GM11168 (cell line): ENCODE data around the gene PDE4D.

ENCODE experiments used
- in situ Hi-C: fragments of 300-500 bp; cut with MboI; formaldehyde crosslinking; loops from one replicate; pipeline ENCODE4 v1.12.0; 2022; ENCODE audit warnings: low sequenced_read_pairs; ENCODE audit not compliant: unreplicated experiment

Gene PDE4D

GRCh38 chr5:59628062-59628828 lies 265.3 kb downstream of the PDE4D start:
- in situ Hi-C loops = no loop called here

- in situ Hi-C loops = no loop called here
Observed at GRCh38 chr5:59624898-59625297, 268.6 kb downstream of the PDE4D start.

- in situ Hi-C loops = no loop called here
Observed at GRCh38 chr5:59622848-59623247, 270.7 kb downstream of the PDE4D start.

- in situ Hi-C loops = no loop called here
Observed at GRCh38 chr5:59621477-59621876, 272.0 kb downstream of the PDE4D start.

- in situ Hi-C loops = no loop called here
Observed at GRCh38 chr5:59620535-59621212, 272.9 kb downstream of the PDE4D start.

GRCh38 chr5:59618644-59619043 lies 274.9 kb downstream of the PDE4D start:
- in situ Hi-C loops = no loop called here

GRCh38 chr5:59617186-59617771 lies 276.2 kb downstream of the PDE4D start:
- in situ Hi-C loops = no loop called here

- in situ Hi-C loops = no loop called here
Observed at GRCh38 chr5:59616413-59616812, 277.1 kb downstream of the PDE4D start.

- in situ Hi-C loops = no loop called here
Observed at GRCh38 chr5:59615272-59615671, 278.3 kb downstream of the PDE4D start.

GRCh38 chr5:59609501-59610265 lies 283.8 kb downstream of the PDE4D start:
- in situ Hi-C loops = no loop called here

- in situ Hi-C loops = no loop called here
Observed at GRCh38 chr5:59608745-59609144, 284.8 kb downstream of the PDE4D start.

- in situ Hi-C loops = no loop called here
Observed at GRCh38 chr5:59607138-59607765, 286.3 kb downstream of the PDE4D start.

- in situ Hi-C loops = no loop called here
Observed at GRCh38 chr5:59605915-59606314, 287.6 kb downstream of the PDE4D start.

- in situ Hi-C loops = no loop called here
Observed at GRCh38 chr5:59604111-59604510, 289.4 kb downstream of the PDE4D start.

- in situ Hi-C loops = no loop called here
Observed at GRCh38 chr5:59600998-59601397, 292.5 kb downstream of the PDE4D start.

GRCh38 chr5:59600153-59600552 lies 293.4 kb downstream of the PDE4D start:
- in situ Hi-C loops = no loop called here

GRCh38 chr5:59599729-59600128 lies 293.8 kb downstream of the PDE4D start:
- in situ Hi-C loops = no loop called here

GRCh38 chr5:59598547-59598874 lies 295.0 kb downstream of the PDE4D start:
- in situ Hi-C loops = no loop called here

- in situ Hi-C loops = no loop called here
Observed at GRCh38 chr5:59597690-59598546, 295.6 kb downstream of the PDE4D start.
